Measurements from ENCODE around the gene GNB1. TPM values are rescaled to one million over a fixed set of nuclear protein-coding genes. Genes with fewer than 3 reads are reported as not detected.

The GNB1 gene
- total RNA-seq, 2 experiments from 2014 or later: 138 to 149 TPM

DNA sequence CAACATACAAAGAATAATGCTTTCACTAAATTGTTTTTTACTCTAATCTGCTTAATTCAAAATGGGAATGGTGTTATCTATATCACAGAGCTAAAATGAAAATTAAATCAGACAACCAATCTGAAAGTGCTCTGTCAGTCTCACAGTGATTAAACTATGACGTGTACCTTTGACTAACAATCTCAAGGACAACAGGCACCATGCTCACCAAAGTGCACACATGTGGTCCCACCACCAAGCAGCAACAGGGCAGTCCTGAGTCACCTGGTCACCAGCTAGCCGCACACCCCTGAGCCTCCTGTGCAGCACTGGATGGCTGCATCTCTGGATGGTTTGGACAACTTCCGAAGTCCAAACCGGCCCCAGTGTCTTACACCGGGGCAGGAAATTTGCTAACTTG, 58.1 kb downstream of the GNB1 start:
- peaks cover 42% of the 10 kb centered on the region for H3K36me3 ChIP-seq (ENCODE audit: insufficient read depth, low read length)
- ChIA-PET CTCF (interaction anchor here (0.5 kb wide), 1 partner anchor 24 kb away, joined by 3 read pairs; no protein-coding TSS in a partner anchor), POLR2A (no interaction called here)
- peaks cover 13% of the 10 kb centered on the region for H3K4me1 ChIP-seq (ENCODE audit: insufficient read depth, low read length)
- no peaks in the 10 kb centered on the region for H3K27me3 ChIP-seq (ENCODE audit: control insufficient read depth in 1 of 2, insufficient read depth in 2 of 2, low read length in 2 of 2)
- DNase-seq: no peak
- Mint-ChIP-seq H3K27ac (peak overlapping the region; percentile 28), H3K36me3 (ENCODE audit: low read depth) (peaks cover 70% of the 10 kb centered on the region), H3K4me3 (no peak overlapping the region), H3K9me3 (no peaks in the 10 kb centered on the region), H3K4me1 (ENCODE audit: low read depth) (peaks cover 34% of the 10 kb centered on the region), H3K27me3 (no peaks in the 10 kb centered on the region)
- TF ChIP-seq, protein P1, sequence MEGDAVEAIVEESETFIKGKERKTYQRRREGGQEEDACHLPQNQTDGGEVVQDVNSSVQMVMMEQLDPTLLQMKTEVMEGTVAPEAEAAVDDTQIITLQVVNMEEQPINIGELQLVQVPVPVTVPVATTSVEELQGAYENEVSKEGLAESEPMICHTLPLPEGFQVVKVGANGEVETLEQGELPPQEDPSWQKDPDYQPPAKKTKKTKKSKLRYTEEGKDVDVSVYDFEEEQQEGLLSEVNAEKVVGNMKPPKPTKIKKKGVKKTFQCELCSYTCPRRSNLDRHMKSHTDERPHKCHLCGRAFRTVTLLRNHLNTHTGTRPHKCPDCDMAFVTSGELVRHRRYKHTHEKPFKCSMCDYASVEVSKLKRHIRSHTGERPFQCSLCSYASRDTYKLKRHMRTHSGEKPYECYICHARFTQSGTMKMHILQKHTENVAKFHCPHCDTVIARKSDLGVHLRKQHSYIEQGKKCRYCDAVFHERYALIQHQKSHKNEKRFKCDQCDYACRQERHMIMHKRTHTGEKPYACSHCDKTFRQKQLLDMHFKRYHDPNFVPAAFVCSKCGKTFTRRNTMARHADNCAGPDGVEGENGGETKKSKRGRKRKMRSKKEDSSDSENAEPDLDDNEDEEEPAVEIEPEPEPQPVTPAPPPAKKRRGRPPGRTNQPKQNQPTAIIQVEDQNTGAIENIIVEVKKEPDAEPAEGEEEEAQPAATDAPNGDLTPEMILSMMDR (IDR thresholded peaks at IDR 0.05): no peak
- ATAC-seq (ENCODE audit: poor library complexity): no peak
- H3K27ac ChIP-seq (ENCODE audit: low read depth in 1 of 2, low read length in 2 of 2): no peak overlapping the region
- intact Hi-C loops (cut with DNase I, micrococcal nuclease): no loop called here
- H3K4me3 ChIP-seq (ENCODE audit: low read length): no peak overlapping the region
- no peaks in the 10 kb centered on the region for H3K9me3 ChIP-seq (ENCODE audit: control insufficient read depth in 1 of 2, insufficient read depth in 1 of 2, low read length in 2 of 2)

DNA sequence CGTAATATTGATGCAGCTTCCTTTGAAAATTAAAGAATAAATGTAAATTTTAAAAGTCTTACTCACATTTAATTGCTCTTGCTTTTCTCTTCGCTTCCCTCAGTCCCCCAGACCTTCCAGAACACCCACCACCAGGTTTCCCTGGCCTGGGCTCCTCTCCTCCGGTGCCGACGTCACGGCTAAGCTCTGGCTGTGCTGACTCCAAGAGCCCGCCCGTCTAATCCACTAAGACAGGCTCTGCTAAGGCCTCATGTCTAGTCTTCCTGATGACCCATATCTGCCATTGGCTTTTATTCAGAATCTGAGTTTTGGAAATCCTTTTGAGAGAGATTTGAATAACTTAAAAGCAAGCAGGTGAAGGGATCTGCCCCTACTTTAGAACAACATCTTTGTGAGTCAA, 58.7 kb downstream of the GNB1 start:
- ATAC-seq (ENCODE audit: poor library complexity): no peak
- Histone ChIP-seq H3K27me3 (ENCODE audit: control insufficient read depth in 1 of 2, insufficient read depth in 2 of 2, low read length in 2 of 2) (no peaks in the 10 kb centered on the region), H3K9me3 (ENCODE audit: control insufficient read depth in 1 of 2, insufficient read depth in 1 of 2, low read length in 2 of 2) (no peaks in the 10 kb centered on the region), H3K36me3 (ENCODE audit: insufficient read depth, low read length) (peaks cover 38% of the 10 kb centered on the region), H3K27ac (ENCODE audit: low read depth in 1 of 2, low read length in 2 of 2) (no peak overlapping the region), H3K4me3 (ENCODE audit: low read length) (no peak overlapping the region), H3K4me1 (ENCODE audit: insufficient read depth, low read length) (peaks cover 16% of the 10 kb centered on the region)
- peaks cover 71% of the 10 kb centered on the region for H3K36me3 Mint-ChIP-seq (ENCODE audit: low read depth)
- no peak overlapping the region for H3K4me3 Mint-ChIP-seq
- CTCF ChIA-PET: no interaction called here
- peak overlapping the region; percentile 28 for H3K27ac Mint-ChIP-seq
- TF ChIP-seq, protein P1 (IDR thresholded peaks at IDR 0.05): no peak
- intact Hi-C loops (cut with DNase I, micrococcal nuclease): no loop called here
- no peaks in the 10 kb centered on the region for H3K27me3 Mint-ChIP-seq
- POLR2A ChIA-PET: no interaction called here
- no peak for DNase-seq
- H3K9me3 Mint-ChIP-seq: no peaks in the 10 kb centered on the region
- H3K4me1 Mint-ChIP-seq (ENCODE audit: low read depth): peaks cover 34% of the 10 kb centered on the region

DNA sequence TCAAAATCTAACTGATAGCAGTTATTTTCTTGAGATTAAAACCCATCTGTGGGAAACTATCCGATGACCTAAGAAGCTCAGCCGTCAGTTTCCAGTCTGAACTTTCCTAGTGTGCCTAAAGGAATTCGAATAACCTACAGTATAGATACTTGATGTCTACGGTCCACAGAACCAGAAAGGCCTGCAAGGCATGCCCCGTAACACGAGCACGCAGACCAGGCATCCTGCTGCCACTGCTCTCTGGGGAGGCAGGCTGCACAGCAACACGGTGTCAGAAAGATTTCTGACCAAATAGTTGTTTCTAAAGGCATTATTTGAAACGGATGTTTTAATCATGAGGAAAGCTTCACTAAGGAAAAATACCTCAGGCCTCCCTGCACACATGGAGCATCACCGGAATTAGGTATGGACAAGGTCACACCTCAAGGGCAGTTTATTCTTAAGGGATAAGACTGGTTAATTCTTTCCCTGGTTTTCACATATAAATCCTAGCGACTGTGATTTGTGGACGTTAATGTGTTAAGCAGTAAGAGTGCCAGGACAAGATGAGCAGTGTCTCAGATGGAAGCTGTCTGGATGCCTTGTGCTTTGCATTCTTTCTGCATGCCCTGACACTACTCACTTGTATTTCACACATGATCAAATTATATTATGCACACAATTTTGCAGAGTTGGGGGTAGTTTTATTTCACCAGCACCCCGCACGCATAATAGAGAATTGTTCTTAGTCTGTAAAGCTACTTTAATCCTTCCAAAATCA, 63.6 kb downstream of the GNB1 start:
- Histone ChIP-seq H3K9me3 (ENCODE audit: control insufficient read depth in 1 of 2, insufficient read depth in 1 of 2, low read length in 2 of 2) (no peaks in the 10 kb centered on the region), H3K36me3 (ENCODE audit: insufficient read depth, low read length) (peaks cover 29% of the 10 kb centered on the region), H3K4me3 (ENCODE audit: low read length) (no peak overlapping the region), H3K4me1 (ENCODE audit: insufficient read depth, low read length) (peaks cover 10% of the 10 kb centered on the region), H3K27ac (ENCODE audit: low read depth in 1 of 2, low read length in 2 of 2) (no peak overlapping the region), H3K27me3 (ENCODE audit: control insufficient read depth in 1 of 2, insufficient read depth in 2 of 2, low read length in 2 of 2) (no peaks in the 10 kb centered on the region)
- no peaks in the 10 kb centered on the region for H3K27me3 Mint-ChIP-seq
- ATAC-seq (ENCODE audit: poor library complexity): no peak
- intact Hi-C loops (cut with DNase I, micrococcal nuclease): no loop called here
- H3K4me1 Mint-ChIP-seq (ENCODE audit: low read depth): peaks cover 27% of the 10 kb centered on the region
- no peak for DNase-seq
- TF ChIP-seq, protein P1 (IDR thresholded peaks at IDR 0.05): no peak
- peaks cover 65% of the 10 kb centered on the region for H3K36me3 Mint-ChIP-seq (ENCODE audit: low read depth)
- ChIA-PET CTCF (interaction anchor here (2.5 kb wide), 1 partner anchor 82 kb away, joined by 8 read pairs; no protein-coding TSS in a partner anchor), POLR2A (no interaction called here)
- peak overlapping the region; percentile 10 for H3K27ac Mint-ChIP-seq
- no peak overlapping the region for H3K4me3 Mint-ChIP-seq
- H3K9me3 Mint-ChIP-seq: no peaks in the 10 kb centered on the region

Data from CD4-positive, alpha-beta T cell (primary cell).